Osteoblast (primary cell): ENCODE results near the gene PCYOX1L. TPM values are rescaled to one million over a fixed set of nuclear protein-coding genes. Genes with fewer than 3 reads are reported as not detected.

ENCODE experiments used
- DNase-seq: peaks from one replicate; pipeline ENCODE4 v3.0.0; 2011; ENCODE audit warnings: low spot score, mixed read lengths; ENCODE audit not compliant: insufficient read length; ENCODE audit errors: missing footprints
- H2AFZ ChIP-seq: 2 replicates; pipeline ENCODE4 v1.6.0; 2011; ENCODE audit warnings: mild to moderate bottlenecking, low read length
- H3K27ac ChIP-seq: 2 replicates; pipeline ENCODE4 v1.5.1; 2011; ENCODE audit warnings: mild to moderate bottlenecking, low read depth, low read length, moderate library complexity
- H3K27me3 ChIP-seq: 2 replicates; pipeline ENCODE4 v1.6.0; 2012; ENCODE audit warnings: mild to moderate bottlenecking, control low read depth, inconsistent platforms, low read length, moderate library complexity; ENCODE audit not compliant: insufficient read depth
- H3K36me3 ChIP-seq: 2 replicates; pipeline ENCODE4 v1.5.1; 2011; ENCODE audit warnings: mild to moderate bottlenecking, low read length, control low read depth, moderate library complexity; ENCODE audit not compliant: insufficient read depth
- H3K4me1 ChIP-seq: 2 replicates; pipeline ENCODE4 v1.5.1; 2011; ENCODE audit warnings: mild to moderate bottlenecking, low read length, control low read depth, moderate library complexity; ENCODE audit not compliant: insufficient read depth
- H3K4me2 ChIP-seq: 2 replicates; pipeline ENCODE4 v1.6.0; 2011; ENCODE audit warnings: mild to moderate bottlenecking, low read length; ENCODE audit not compliant: insufficient read depth
- H3K4me3 ChIP-seq: fragments of 200-600 bp; sonication (generic); 3 replicates; pipeline ENCODE4 v1.5.1; 2012; ENCODE audit warnings: mild to moderate bottlenecking, low read length, inconsistent platforms; ENCODE audit not compliant: insufficient read depth
- H3K79me2 ChIP-seq: 2 replicates; pipeline ENCODE4 v1.6.0; 2012; ENCODE audit warnings: mild to moderate bottlenecking, low read length, control low read depth, inconsistent platforms; ENCODE audit not compliant: insufficient read depth
- H3K9me3 ChIP-seq: 2 replicates; pipeline ENCODE4 v1.5.1; 2011; ENCODE audit warnings: low read depth, low read length, control low read depth
- H4K20me1 ChIP-seq: 2 replicates; pipeline ENCODE4 v1.6.0; 2012; ENCODE audit warnings: mild to moderate bottlenecking, low read length, control low read depth; ENCODE audit not compliant: insufficient read depth
- CTCF ChIP-seq: IDR thresholded peaks from 2 replicates; pipeline ENCODE4 v1.5.1; 2011; ENCODE audit warnings: mild to moderate bottlenecking, low read depth, low read length, moderate library complexity; ENCODE audit errors: extremely low read depth
- total RNA-seq: library from RNA; depleted of rRNA; stranded (reverse); fragments of >200 nt; gene quantifications from 2 replicates; pipeline ENCODE4 v1.2.3, GENCODE V29; 2012

PCYOX1L gene
- total RNA-seq, 1 donor: 4.3 TPM

- peak overlapping the region; percentile 87 for H3K4me2 ChIP-seq
- TF ChIP-seq CTCF: no peak
- H3K9me3 ChIP-seq: no peaks in the 10 kb centered on the region
- peaks cover 45% of the 10 kb centered on the region for H3K79me2 ChIP-seq
- peak overlapping the region; percentile 99 for H3K27ac ChIP-seq
- peaks cover 60% of the 10 kb centered on the region for H3K4me1 ChIP-seq
- H3K4me3 ChIP-seq: no peak overlapping the region
- no peak overlapping the region for H2AFZ ChIP-seq
- peaks cover 25% of the 10 kb centered on the region for H3K36me3 ChIP-seq
- no peaks in the 10 kb centered on the region for H3K27me3 ChIP-seq
- no peak for DNase-seq
- H4K20me1 ChIP-seq: peaks cover 36% of the 10 kb centered on the region
These were observed 47.8 kb downstream of the PCYOX1L start for GRCh38 chr5:149405550-149406202.

- Histone ChIP-seq H3K27me3 (no peaks in the 10 kb centered on the region), H4K20me1 (peaks cover 43% of the 10 kb centered on the region), H3K27ac (peak overlapping the region; percentile 99), H3K4me3 (peak overlapping the region; percentile 75), H3K79me2 (peaks cover 52% of the 10 kb centered on the region), H2AFZ (no peak overlapping the region), H3K9me3 (no peaks in the 10 kb centered on the region), H3K36me3 (peaks cover 32% of the 10 kb centered on the region), H3K4me1 (peaks cover 68% of the 10 kb centered on the region), H3K4me2 (peak overlapping the region; percentile 87)
- TF ChIP-seq CTCF: peak; percentile 36
- peak; percentile 98 for DNase-seq
These were observed 48.5 kb downstream of the PCYOX1L start for GRCh38 chr5:149406203-149406978.

DNA sequence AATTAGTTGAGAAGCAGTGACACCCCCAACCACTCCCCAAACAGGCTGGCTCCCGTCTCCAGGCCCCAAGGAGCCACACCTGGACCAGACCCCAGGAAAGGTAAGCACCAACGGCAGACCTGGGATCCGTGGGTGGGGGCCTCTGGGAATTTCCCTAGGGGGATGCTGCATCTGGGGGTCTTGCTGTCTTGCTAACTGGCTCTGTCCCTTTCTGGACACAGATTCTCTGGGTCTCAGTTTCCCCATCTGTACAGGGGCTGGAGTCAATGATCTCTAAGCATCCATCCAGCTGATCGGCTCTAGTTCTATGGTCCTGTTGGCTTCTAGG is 49.1 kb downstream of the PCYOX1L start:
- H3K4me3 ChIP-seq: peak overlapping the region; percentile 75
- no peaks in the 10 kb centered on the region for H3K9me3 ChIP-seq
- peaks cover 57% of the 10 kb centered on the region for H3K79me2 ChIP-seq
- no peak for TF ChIP-seq CTCF
- H4K20me1 ChIP-seq: peaks cover 47% of the 10 kb centered on the region
- no peak overlapping the region for H2AFZ ChIP-seq
- H3K36me3 ChIP-seq: peaks cover 36% of the 10 kb centered on the region
- no peak for DNase-seq
- H3K27me3 ChIP-seq: no peaks in the 10 kb centered on the region
- peak overlapping the region; percentile 99 for H3K27ac ChIP-seq
- peaks cover 72% of the 10 kb centered on the region for H3K4me1 ChIP-seq
- peak overlapping the region; percentile 87 for H3K4me2 ChIP-seq
